Measurements from ENCODE around the gene CLPTM1. TPM values are rescaled to one million over a fixed set of nuclear protein-coding genes. Genes with fewer than 3 reads are reported as not detected.

CLPTM1 gene
- total RNA-seq, 1 donor from 2014 or later, result 39.6 TPM

- no peak for DNase-seq (ENCODE audit: low read depth)
- TF ChIP-seq CTCF (conservative IDR thresholded peaks at IDR 0.05; ENCODE audit: low read depth, low read length), result no peak
- no peak overlapping the region for H3K4me3 ChIP-seq (ENCODE audit: low read depth, low read length)
These were observed 6.3 kb upstream of the CLPTM1 start for GRCh38 chr19:44948763-44949374.

- H3K4me3 ChIP-seq (ENCODE audit: low read depth, low read length), result no peak overlapping the region
- no peak for TF ChIP-seq CTCF (conservative IDR thresholded peaks at IDR 0.05; ENCODE audit: low read depth, low read length)
- DNase-seq (ENCODE audit: low read depth), result no peak
These were observed 5.6 kb upstream of the CLPTM1 start for GRCh38 chr19:44949550-44949949.

GRCh38 chr19:44951179-44952159 lies 3.7 kb upstream of the CLPTM1 start:
- no peak for DNase-seq (ENCODE audit: low read depth)
- peak; percentile 91 for TF ChIP-seq CTCF (conservative IDR thresholded peaks at IDR 0.05; ENCODE audit: low read depth, low read length)
- peak overlapping the region; percentile 37 for H3K4me3 ChIP-seq (ENCODE audit: low read depth, low read length)

GRCh38 chr19:44954278-44954648 lies 917 bp upstream of the CLPTM1 start:
- no peak for DNase-seq (ENCODE audit: low read depth)
- TF ChIP-seq CTCF (conservative IDR thresholded peaks at IDR 0.05; ENCODE audit: low read depth, low read length), result no peak
- peak overlapping the region; percentile 75 for H3K4me3 ChIP-seq (ENCODE audit: low read depth, low read length)

GRCh38 chr19:44955505-44956439 lies 592 bp downstream of the CLPTM1 start:
- no peak for DNase-seq (ENCODE audit: low read depth)
- TF ChIP-seq CTCF (conservative IDR thresholded peaks at IDR 0.05; ENCODE audit: low read depth, low read length), result no peak
- H3K4me3 ChIP-seq (ENCODE audit: low read depth, low read length), result peak overlapping the region; percentile 75

GRCh38 chr19:44957526-44957925 lies 2.3 kb downstream of the CLPTM1 start:
- no peak for DNase-seq (ENCODE audit: low read depth)
- H3K4me3 ChIP-seq (ENCODE audit: low read depth, low read length), result peak overlapping the region; percentile 75
- no peak for TF ChIP-seq CTCF (conservative IDR thresholded peaks at IDR 0.05; ENCODE audit: low read depth, low read length)
